K562 (cell line): Measurements from ENCODE around the gene UBAP1L. TPM values are rescaled to one million over a fixed set of nuclear protein-coding genes. Genes with fewer than 3 reads are reported as not detected.

Experiments
- ATAC-seq: fragments of 200-7000 bp; cut with Tn5 transposase; 3 replicates; pipeline ENCODE4 v1.9.1; 2020; ENCODE audit warnings: moderate library complexity
- BruUV-seq: library from RNA; stranded (reverse); fragments of 400-500 nt; replicated peaks from 2 replicates; lab custom pipeline; 2021; lab: Mats Ljungman, UMichigan
- CTCF ChIA-PET: fragments of 300-600 bp; formaldehyde crosslinking; extraction: SDS; loops from one replicate; lab custom pipeline; 2021; ENCODE audit warnings: low intra/inter-chr PET ratio; lab: Yijun Ruan, JAX
- POLR2A ChIA-PET: fragments of 300-600, 350-650 bp; sonication (Branson Sonifier 250); formaldehyde crosslinking; extraction: SDS; loops from one replicate; lab custom pipeline; 2021; ENCODE audit warnings: antibody characterized with exemption, inconsistent platforms; lab: Yijun Ruan, JAX
- DNase-seq, 4 experiments: peaks; one replicate each; pipeline versions ENCODE4 v3.0.0 to v3.0.0-alpha.2; 2011 to 2018; ENCODE audit warnings: low spot score in 3 of 4, mixed read lengths in 3 of 4; ENCODE audit errors: extremely low read depth in 1 of 4
- FAIRE-seq: peaks from 2 replicates; lab custom pipeline; 2011; peaks lifted over from hg19 to GRCh38; lab: Jason Lieb, UNC
- H2AFZ ChIP-seq: 2 replicates; pipeline ENCODE4 v1.6.0; 2011; ENCODE audit warnings: low read depth, low read length, control low read depth, inconsistent platforms
- H3K27ac ChIP-seq: fragments of 200-600 bp; 3 replicates; pipeline ENCODE4 v1.8.0; 2011; ENCODE audit warnings: low read depth, mild to moderate bottlenecking, control low read depth, inconsistent platforms, low read length, moderate library complexity, mixed read lengths; ENCODE audit errors: extremely low read depth
- H3K27me3 ChIP-seq, 2 experiments: fragments of 300-600 bp in 1 of 2; 2 replicates in 1 of 2; 3 replicates in 1 of 2; pipeline versions ENCODE4 v1.6.0 to v1.8.0; 2011; ENCODE audit warnings: inconsistent platforms in 2 of 2, low read length in 2 of 2, mild to moderate bottlenecking in 1 of 2, mixed read lengths in 1 of 2, moderate library complexity in 1 of 2; ENCODE audit not compliant: control insufficient read depth in 2 of 2, insufficient read depth in 2 of 2
- H3K36me3 ChIP-seq: fragments of 300-600 bp; 3 replicates; pipeline ENCODE4 v1.8.0; 2011; ENCODE audit warnings: mild to moderate bottlenecking, low read length, inconsistent platforms; ENCODE audit not compliant: control insufficient read depth, insufficient read depth
- H3K4me1 ChIP-seq, 2 experiments: fragments of 200-600 bp in 1 of 2; replicated peaks in 1 of 2; 2 replicates in 1 of 2; 3 replicates in 1 of 2; pipeline versions ENCODE4 v1.5.1 to v1.8.0; 2011; ENCODE audit warnings: inconsistent platforms in 2 of 2, low read length in 2 of 2, mild to moderate bottlenecking in 1 of 2, mixed read lengths in 1 of 2, moderate library complexity in 1 of 2; ENCODE audit not compliant: control insufficient read depth in 2 of 2, insufficient read depth in 2 of 2
- H3K4me2 ChIP-seq: 2 replicates; pipeline ENCODE4 v1.6.1; 2011; ENCODE audit warnings: low read length, control low read depth, inconsistent platforms, mixed read lengths; ENCODE audit not compliant: insufficient read depth
- H3K4me3 ChIP-seq: fragments of 200-600 bp; sonication (generic), shearing (Covaris generic); 2 replicates; pipeline ENCODE4 v1.5.1; 2016; ENCODE audit warnings: control low read depth, inconsistent platforms
- H3K79me2 ChIP-seq: fragments of 200-600 bp; 3 replicates; pipeline ENCODE4 v1.8.0; 2011; ENCODE audit warnings: low read length, inconsistent platforms; ENCODE audit not compliant: control insufficient read depth, insufficient read depth
- H3K9ac ChIP-seq, 2 experiments: 2 replicates each; pipeline versions ENCODE4 v1.6.0 to v1.6.1; 2011; ENCODE audit warnings: low read depth in 2 of 2, low read length in 2 of 2, control low read depth in 1 of 2, inconsistent platforms in 1 of 2, mild to moderate bottlenecking in 1 of 2, mixed read lengths in 1 of 2; ENCODE audit not compliant: insufficient read depth in 1 of 2
- H3K9me1 ChIP-seq: one replicate; pipeline ENCODE4 v1.6.0; 2011; ENCODE audit warnings: inconsistent platforms, mild to moderate bottlenecking, low read length, moderate library complexity; ENCODE audit not compliant: control insufficient read depth, insufficient read depth
- H3K9me3 ChIP-seq: replicated peaks from 2 replicates; pipeline ENCODE4 v1.5.1; 2011; ENCODE audit warnings: low read depth, low read length, inconsistent platforms; ENCODE audit not compliant: control insufficient read depth, insufficient read depth
- H4K20me1 ChIP-seq: replicated peaks from 2 replicates; pipeline ENCODE4 v1.6.1; 2011; ENCODE audit warnings: low read length, inconsistent platforms, mixed read lengths; ENCODE audit not compliant: control insufficient read depth, insufficient read depth
- BACH1 ChIP-seq: fragments of 200-800 bp; sonication (Bioruptor generic); IDR thresholded peaks from 2 replicates; pipeline ENCODE4 v1.6.1; 2016; ENCODE audit warnings: missing genetic modification characterization, missing compliant biosample characterization
- BRCA1 ChIP-seq, 2 experiments: fragments of 450-650 bp in 1 of 2; sonication (generic) in 1 of 2; formaldehyde crosslinking in 1 of 2; IDR thresholded peaks; 2 replicates each; pipeline versions ENCODE4 v1.5.0 to v1.6.1; 2017 to 2020; ENCODE audit warnings: mild to moderate bottlenecking in 1 of 2, missing genetic modification reagents in 1 of 2
- CCAR2 ChIP-seq: fragments of 200-400 bp; formaldehyde crosslinking; IDR thresholded peaks from 2 replicates; pipeline ENCODE4 v1.6.1; 2017; ENCODE audit warnings: mild to moderate bottlenecking, low read depth, low read length
- ESRRA ChIP-seq: fragments of 450-650 bp; IDR thresholded peaks from 2 replicates; pipeline ENCODE4 v1.6.1; 2014; ENCODE audit warnings: low read depth, mild to moderate bottlenecking, moderate library complexity, borderline replicate concordance
- KLF13 ChIP-seq: fragments of 450-650 bp; IDR thresholded peaks from 2 replicates; pipeline ENCODE4 v1.6.1; 2016; ENCODE audit warnings: missing genetic modification characterization, low read depth, mild to moderate bottlenecking, missing compliant biosample characterization, moderate library complexity, borderline replicate concordance
- SMC3 ChIP-seq: conservative IDR thresholded peaks from 2 replicates; pipeline ENCODE4 v1.6.1; 2011; ENCODE audit warnings: low read depth, low read length, improper control_type of control experiment; ENCODE audit not compliant: insufficient read depth
- YY1 ChIP-seq, 3 experiments: IDR thresholded peaks; 2 replicates each; pipeline ENCODE4 v1.6.1; 2011; ENCODE audit warnings: low read length in 2 of 3, mild to moderate bottlenecking in 2 of 3, moderate library complexity in 2 of 3, borderline replicate concordance in 1 of 3, control low read depth in 1 of 3, low read depth in 1 of 3; ENCODE audit not compliant: insufficient read depth in 3 of 3, insufficient replicate concordance in 2 of 3, control insufficient read depth in 1 of 3, insufficient read length in 1 of 3; ENCODE audit errors: extremely low read depth in 1 of 3
- ZBED1 ChIP-seq: IDR thresholded peaks from 2 replicates; pipeline ENCODE4 v1.6.1; 2014
- WGBS: fragments of 100-300 bp; shearing (Covaris generic); methylation state at CpG from one replicate; pipeline ENCODE4 v1.1.6; 2016; ENCODE audit warnings: low coverage, mixed read lengths; ENCODE audit not compliant: insufficient coverage; ENCODE audit errors: missing lambda C conversion rate; 5-methylcytosine and 5-hydroxymethylcytosine counted together
- in situ Hi-C: fragments of 300-500 bp; cut with MboI; formaldehyde crosslinking; loops from 4 replicates; pipeline ENCODE4 v1.15.0; 2018; ENCODE audit warnings: inconsistent platforms, mixed read lengths
- intact Hi-C: fragments of 100-400 bp; cut with micrococcal nuclease; formaldehyde crosslinking; loops from 2 replicates; pipeline ENCODE4 v1.14.2; 2022
- polyA plus RNA-seq, 8 experiments: library from polyadenylated mRNA; depleted of rRNA in 4 of 8; stranded (reverse) in 5 of 8; unstranded in 3 of 8; fragments of >200 nt; fragmentation: Nextera tagmentation in 2 of 8; fragmentation: Illumina TruSeq in 1 of 8; extraction: Ambion mirVana in 2 of 8; extraction: Trizol in 1 of 8; gene quantifications; 2 replicates each; pipeline versions ENCODE4 v1.2.1 to v1.2.3, GENCODE V29; 2011 to 2014; ENCODE audit warnings: inconsistent platforms in 1 of 8, missing spikeins in 1 of 8
- total RNA-seq, 7 experiments: library from RNA; depleted of rRNA in 6 of 7; stranded (reverse); fragments of >200 nt in 6 of 7; fragmentation: Illumina TruSeq in 2 of 7; extraction: Trizol in 2 of 7; gene quantifications; 2 replicates each; pipeline versions ENCODE4 v1.2.1 to v1.2.3, GENCODE V29; 2011 to 2021; ENCODE audit warnings: low replicate concordance in 1 of 7
- TF ChIP-seq, protein P1 (sequence below): sonication (generic); formaldehyde crosslinking; IDR thresholded peaks from 2 replicates; pipeline ENCODE4 v1.8.0; 2022; ENCODE audit warnings: mild to moderate bottlenecking, missing genetic modification reagents
- TF ChIP-seq, protein P2 (sequence below): sonication (generic); formaldehyde crosslinking; IDR thresholded peaks from 2 replicates; pipeline ENCODE4 v1.8.0; 2022; ENCODE audit warnings: mild to moderate bottlenecking, missing genetic modification reagents
- TF ChIP-seq, protein P3 (sequence below): fragments of 250-450 bp; sonication (Bioruptor Pico); IDR thresholded peaks from 2 replicates; pipeline ENCODE4 v1.5.0; 2020; ENCODE audit warnings: mild to moderate bottlenecking, borderline replicate concordance

UBAP1L gene
- total and polyA plus RNA-seq, 9 of the 15 experiments (the other 6 are each of a cell fraction or from before 2014, with no cell fraction given), result 0.16 to 0.71 (median 0.41) TPM; not detected in 2

- no peak overlapping the region for H3K4me3 ChIP-seq
- no TSS peak for BruUV-seq
- H3K4me1 ChIP-seq, result peaks cover 0 to 6% of the 10 kb centered on the region in 2 experiments; a peak in 1 of 5 replicates
- peaks cover 8% of the 10 kb centered on the region for H4K20me1 ChIP-seq
- DNase-seq, result no peak
- FAIRE-seq, result no peak
- POLR2A ChIA-PET, result interaction anchor here (0.6 to 0.7 kb wide), 2 partner anchors 100 to 518 kb away, joined by 3 read pairs; partner anchors contain the start of gene SPG21
- H3K36me3 ChIP-seq, result no peaks in the 10 kb centered on the region
- 9% methylated on average over 5 of the region's 5 CpGs for WGBS
- CTCF ChIA-PET, result interaction anchor here (0.8 kb wide), 1 partner anchor 358 kb away, joined by 3 read pairs; no protein-coding TSS in a partner anchor
- H3K9ac ChIP-seq, result no peak overlapping the region
- H3K4me2 ChIP-seq, result no peak overlapping the region
- no peaks in the 10 kb centered on the region for H3K9me3 ChIP-seq
- no peaks in the 10 kb centered on the region for H3K79me2 ChIP-seq
- H2AFZ ChIP-seq, result no peak overlapping the region
- intact Hi-C loops, result loop anchor here (5.0 kb wide), 1 partner anchor 57 kb away; no protein-coding TSS in a partner anchor
- peaks cover 10 to 23% of the 10 kb centered on the region in 2 experiments; a peak in 3 of 5 replicates for H3K27me3 ChIP-seq
- H3K27ac ChIP-seq, result no peak overlapping the region
- in situ Hi-C loops, result no loop called here
- no peaks in the 10 kb centered on the region for H3K9me1 ChIP-seq
- TF ChIP-seq BRCA1 (IDR thresholded peaks at IDR 0.05) (no peak), BRCA1 (CRISPR knock-in tag; IDR thresholded peaks at IDR 0.05) (no peak), SMC3 (no peak), YY1 (IDR thresholded peaks at IDR 0.05; ENCODE audit: borderline replicate concordance in 1 of 3, control insufficient read depth in 1 of 3, extremely low read depth in 1 of 3, insufficient read depth in 3 of 3, insufficient read length in 1 of 3, insufficient replicate concordance in 2 of 3, low read depth in 1 of 3, low read length in 2 of 3) (no peak), BACH1 (no peak), ZBED1 (no peak), CCAR2 (no peak), KLF13 (tag) (no peak), ESRRA (no peak)
- TF ChIP-seq, protein P1, sequence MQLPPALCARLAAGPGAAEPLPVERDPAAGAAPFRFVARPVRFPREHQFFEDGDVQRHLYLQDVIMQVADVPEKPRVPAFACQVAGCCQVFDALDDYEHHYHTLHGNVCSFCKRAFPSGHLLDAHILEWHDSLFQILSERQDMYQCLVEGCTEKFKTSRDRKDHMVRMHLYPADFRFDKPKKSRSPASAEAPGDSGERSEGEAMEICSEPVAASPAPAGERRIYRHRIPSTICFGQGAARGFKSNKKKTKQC (CRISPR knock-in tag), result no peak
- TF ChIP-seq, protein P2, sequence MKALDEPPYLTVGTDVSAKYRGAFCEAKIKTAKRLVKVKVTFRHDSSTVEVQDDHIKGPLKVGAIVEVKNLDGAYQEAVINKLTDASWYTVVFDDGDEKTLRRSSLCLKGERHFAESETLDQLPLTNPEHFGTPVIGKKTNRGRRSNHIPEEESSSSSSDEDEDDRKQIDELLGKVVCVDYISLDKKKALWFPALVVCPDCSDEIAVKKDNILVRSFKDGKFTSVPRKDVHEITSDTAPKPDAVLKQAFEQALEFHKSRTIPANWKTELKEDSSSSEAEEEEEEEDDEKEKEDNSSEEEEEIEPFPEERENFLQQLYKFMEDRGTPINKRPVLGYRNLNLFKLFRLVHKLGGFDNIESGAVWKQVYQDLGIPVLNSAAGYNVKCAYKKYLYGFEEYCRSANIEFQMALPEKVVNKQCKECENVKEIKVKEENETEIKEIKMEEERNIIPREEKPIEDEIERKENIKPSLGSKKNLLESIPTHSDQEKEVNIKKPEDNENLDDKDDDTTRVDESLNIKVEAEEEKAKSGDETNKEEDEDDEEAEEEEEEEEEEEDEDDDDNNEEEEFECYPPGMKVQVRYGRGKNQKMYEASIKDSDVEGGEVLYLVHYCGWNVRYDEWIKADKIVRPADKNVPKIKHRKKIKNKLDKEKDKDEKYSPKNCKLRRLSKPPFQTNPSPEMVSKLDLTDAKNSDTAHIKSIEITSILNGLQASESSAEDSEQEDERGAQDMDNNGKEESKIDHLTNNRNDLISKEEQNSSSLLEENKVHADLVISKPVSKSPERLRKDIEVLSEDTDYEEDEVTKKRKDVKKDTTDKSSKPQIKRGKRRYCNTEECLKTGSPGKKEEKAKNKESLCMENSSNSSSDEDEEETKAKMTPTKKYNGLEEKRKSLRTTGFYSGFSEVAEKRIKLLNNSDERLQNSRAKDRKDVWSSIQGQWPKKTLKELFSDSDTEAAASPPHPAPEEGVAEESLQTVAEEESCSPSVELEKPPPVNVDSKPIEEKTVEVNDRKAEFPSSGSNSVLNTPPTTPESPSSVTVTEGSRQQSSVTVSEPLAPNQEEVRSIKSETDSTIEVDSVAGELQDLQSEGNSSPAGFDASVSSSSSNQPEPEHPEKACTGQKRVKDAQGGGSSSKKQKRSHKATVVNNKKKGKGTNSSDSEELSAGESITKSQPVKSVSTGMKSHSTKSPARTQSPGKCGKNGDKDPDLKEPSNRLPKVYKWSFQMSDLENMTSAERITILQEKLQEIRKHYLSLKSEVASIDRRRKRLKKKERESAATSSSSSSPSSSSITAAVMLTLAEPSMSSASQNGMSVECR (CRISPR knock-in tag), result no peak
- TF ChIP-seq, protein P3, sequence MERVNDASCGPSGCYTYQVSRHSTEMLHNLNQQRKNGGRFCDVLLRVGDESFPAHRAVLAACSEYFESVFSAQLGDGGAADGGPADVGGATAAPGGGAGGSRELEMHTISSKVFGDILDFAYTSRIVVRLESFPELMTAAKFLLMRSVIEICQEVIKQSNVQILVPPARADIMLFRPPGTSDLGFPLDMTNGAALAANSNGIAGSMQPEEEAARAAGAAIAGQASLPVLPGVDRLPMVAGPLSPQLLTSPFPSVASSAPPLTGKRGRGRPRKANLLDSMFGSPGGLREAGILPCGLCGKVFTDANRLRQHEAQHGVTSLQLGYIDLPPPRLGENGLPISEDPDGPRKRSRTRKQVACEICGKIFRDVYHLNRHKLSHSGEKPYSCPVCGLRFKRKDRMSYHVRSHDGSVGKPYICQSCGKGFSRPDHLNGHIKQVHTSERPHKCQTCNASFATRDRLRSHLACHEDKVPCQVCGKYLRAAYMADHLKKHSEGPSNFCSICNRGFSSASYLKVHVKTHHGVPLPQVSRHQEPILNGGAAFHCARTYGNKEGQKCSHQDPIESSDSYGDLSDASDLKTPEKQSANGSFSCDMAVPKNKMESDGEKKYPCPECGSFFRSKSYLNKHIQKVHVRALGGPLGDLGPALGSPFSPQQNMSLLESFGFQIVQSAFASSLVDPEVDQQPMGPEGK (CRISPR knock-in tag), result no peak
- no peak for ATAC-seq
Measured at GRCh38 chr15:65089206-65089824, 25.7 kb downstream of the UBAP1L start.
